GM18499 (cell line): Measurements from ENCODE around the gene STOX2.

Experiments used
- ATAC-seq: cut with Tn5 transposase; IDR thresholded peaks from one replicate; pipeline ENCODE4 v1.9.1; 2021; ENCODE audit warnings: moderate number of reproducible peaks; ENCODE audit not compliant: insufficient read depth, unreplicated experiment

The STOX2 gene

GRCh38 chr4:183905081-183905592 is at the start of gene STOX2:
STOX2 (plus strand) TSS chr4:183905307; CDS start chr4:183906791, 1,484 bp downstream.
- no peak for ATAC-seq

- ATAC-seq, result no peak
Measured at GRCh38 chr4:183855323-183856190, 49.5 kb upstream of the STOX2 start.

- no peak for ATAC-seq
Measured at GRCh38 chr4:183857040-183857439, 48.1 kb upstream of the STOX2 start.

GRCh38 chr4:183858011-183858615 is 47.0 kb upstream of the STOX2 start:
- ATAC-seq, result no peak

- ATAC-seq, result no peak
Measured at GRCh38 chr4:183860119-183860518, 45.0 kb upstream of the STOX2 start.

GRCh38 chr4:183860731-183861130 is 44.4 kb upstream of the STOX2 start:
- ATAC-seq, result no peak

- no peak for ATAC-seq
Measured at GRCh38 chr4:183861426-183861825, 43.7 kb upstream of the STOX2 start.

- no peak for ATAC-seq
Measured at GRCh38 chr4:183863155-183863825, 41.8 kb upstream of the STOX2 start.

- ATAC-seq, result no peak
Measured at GRCh38 chr4:183867247-183867646, 37.9 kb upstream of the STOX2 start.

GRCh38 chr4:183870997-183871396 is 34.1 kb upstream of the STOX2 start:
- ATAC-seq, result no peak

- ATAC-seq, result no peak
Measured at GRCh38 chr4:183871581-183871980, 33.5 kb upstream of the STOX2 start.

GRCh38 chr4:183872531-183872930 is 32.6 kb upstream of the STOX2 start:
- ATAC-seq, result no peak

GRCh38 chr4:183873409-183874185 is 31.5 kb upstream of the STOX2 start:
- ATAC-seq, result no peak

GRCh38 chr4:183875251-183875825 is 29.8 kb upstream of the STOX2 start:
- ATAC-seq, result no peak

- ATAC-seq, result no peak
Measured at GRCh38 chr4:183876268-183876934, 28.7 kb upstream of the STOX2 start.

- ATAC-seq, result no peak
Measured at GRCh38 chr4:183878251-183878970, 26.7 kb upstream of the STOX2 start.

GRCh38 chr4:183885205-183885720 is 19.8 kb upstream of the STOX2 start:
- no peak for ATAC-seq

- ATAC-seq, result no peak
Measured at GRCh38 chr4:183887351-183887750, 17.8 kb upstream of the STOX2 start.
